SK-N-MC (cell line): Measurements from ENCODE around the gene ZNF813.
"Not testable (repeated sequence)": the region's sequence is repeated elsewhere in the genome, so short reads cannot be mapped to it uniquely, and the experiment has no call there.

Experiments used
- EZH2 ChIP-seq: fragments of 200-600 bp; sonication (generic); IDR thresholded peaks from one replicate; pipeline ENCODE4 v1.6.1; 2017; ENCODE audit warnings: antibody characterized with exemption
- POLR2AphosphoS5 ChIP-seq: IDR thresholded peaks from 2 replicates; pipeline ENCODE4 v1.6.1; 2012; ENCODE audit warnings: mild to moderate bottlenecking, low read depth, low read length, borderline replicate concordance

DNA sequence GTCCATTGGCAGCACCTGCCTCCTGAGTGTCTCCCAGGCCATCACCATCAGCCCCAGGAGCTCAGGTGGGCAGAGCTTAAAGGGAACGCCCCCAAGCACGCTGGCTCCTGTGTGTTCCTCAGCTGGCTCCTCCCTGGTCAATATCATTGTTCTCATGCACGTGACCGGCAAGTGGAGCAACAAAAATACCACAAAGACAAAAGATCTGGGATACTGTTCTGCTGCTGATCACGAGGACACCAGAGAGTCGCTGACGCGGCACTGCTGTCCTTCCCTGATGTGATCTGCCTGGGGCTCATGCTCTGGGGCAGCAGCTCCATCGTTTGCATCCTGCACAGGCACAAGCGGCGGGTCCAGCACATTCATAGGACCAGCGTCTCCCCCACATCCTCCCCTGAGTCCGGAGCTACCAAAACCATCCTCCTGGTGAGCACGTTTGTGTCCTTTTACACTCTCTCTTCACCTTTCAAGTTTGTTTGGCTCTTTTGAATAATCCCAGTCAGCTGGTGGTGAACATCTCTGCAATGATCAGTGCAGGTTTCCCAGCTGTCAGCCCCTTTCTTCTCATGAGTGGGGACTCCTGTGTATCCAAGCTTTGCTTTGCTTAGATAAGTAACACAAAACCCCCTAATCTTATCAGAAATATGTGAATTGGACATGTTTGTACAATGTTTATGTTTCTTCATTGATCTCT lies 36.3 kb downstream of the ZNF813 start:
- TF ChIP-seq EZH2, POLR2AphosphoS5: not testable (repeated sequence)
